ENCODE data around the gene HOXA9. TPM values are rescaled to one million over a fixed set of nuclear protein-coding genes. Genes with fewer than 3 reads are reported as not detected.
A peak's percentile ranks its signal among the peaks of the same experiment; 100 is the strongest.

HOXA9 gene
- polyA plus RNA-seq, 4 donors = 92.9 to 122 (median 115) TPM

GRCh38 chr7:27189295-27189996, 24.1 kb upstream of the HOXA9 start:
- DNase-seq (ENCODE audit: low read depth in 4 of 4, low spot score in 3 of 4) = no peak

- no peak for DNase-seq (ENCODE audit: low read depth in 4 of 4, low spot score in 3 of 4)
Measured at GRCh38 chr7:27188386-27189294, 23.3 kb upstream of the HOXA9 start.

- DNase-seq (ENCODE audit: low read depth in 4 of 4, low spot score in 3 of 4) = no peak
Measured at GRCh38 chr7:27187475-27188385, 22.4 kb upstream of the HOXA9 start.

- DNase-seq (ENCODE audit: low read depth in 4 of 4, low spot score in 3 of 4) = no peak
Measured at GRCh38 chr7:27186668-27187474, 21.5 kb upstream of the HOXA9 start.

- no peak for DNase-seq (ENCODE audit: low read depth in 4 of 4, low spot score in 3 of 4)
Measured at GRCh38 chr7:27185854-27186667, 20.7 kb upstream of the HOXA9 start.

- DNase-seq (ENCODE audit: low read depth in 4 of 4, low spot score in 3 of 4) = peak in 3 of 4 donors; percentile 88 to 95 (median 92)
Measured at GRCh38 chr7:27185013-27185853, 19.9 kb upstream of the HOXA9 start, which contains the start of gene HOXA11. Gene HOXA11 (minus strand): TSS chr7:27185232. CDS start chr7:27185144, 88 bp downstream.

- DNase-seq (ENCODE audit: low read depth in 4 of 4, low spot score in 3 of 4) = no peak
Measured at GRCh38 chr7:27184337-27185012, 19.1 kb upstream of the HOXA9 start.

- no peak for DNase-seq (ENCODE audit: low read depth in 4 of 4, low spot score in 3 of 4)
Measured at GRCh38 chr7:27183682-27184336, 18.5 kb upstream of the HOXA9 start.

GRCh38 chr7:27182861-27183681, 17.7 kb upstream of the HOXA9 start:
- no peak for DNase-seq (ENCODE audit: low read depth in 4 of 4, low spot score in 3 of 4)

GRCh38 chr7:27182285-27182841, 17.0 kb upstream of the HOXA9 start:
- no peak for DNase-seq (ENCODE audit: low read depth in 4 of 4, low spot score in 3 of 4)

- DNase-seq (ENCODE audit: low read depth in 4 of 4, low spot score in 3 of 4) = no peak
Measured at GRCh38 chr7:27181795-27182275, 16.5 kb upstream of the HOXA9 start.

- no peak for DNase-seq (ENCODE audit: low read depth in 4 of 4, low spot score in 3 of 4)
Measured at GRCh38 chr7:27180431-27181420, 15.4 kb upstream of the HOXA9 start.

GRCh38 chr7:27179503-27180430, 14.4 kb upstream of the HOXA9 start:
- DNase-seq (ENCODE audit: low read depth in 4 of 4, low spot score in 3 of 4) = peak in 3 of 4 donors; percentile 87 to 94 (median 90)

Data from right renal pelvis (tissue), 4 donors.